Chondrocyte (in vitro differentiated cells): ENCODE data around the gene RANBP10. TPM values are rescaled to one million over a fixed set of nuclear protein-coding genes. Genes with fewer than 3 reads are reported as not detected.

Source experiments
- DNase-seq: peaks from one replicate; pipeline ENCODE4 v3.0.0; 2021; ENCODE audit warnings: mixed read lengths, low spot score
- H3K27ac Mint-ChIP-seq: one replicate; pipeline ENCODE4 v1.8.0; 2021; ENCODE audit warnings: mild to moderate bottlenecking, moderate library complexity, mixed read lengths; ENCODE audit not compliant: unreplicated experiment
- H3K27me3 Mint-ChIP-seq: 2 replicates; pipeline ENCODE4 v1.8.0; 2021; ENCODE audit warnings: low read depth, mixed read lengths
- H3K36me3 Mint-ChIP-seq: 2 replicates; pipeline ENCODE4 v1.8.0; 2021; ENCODE audit warnings: low read depth, mixed read lengths
- H3K4me1 Mint-ChIP-seq: 2 replicates; pipeline ENCODE4 v1.8.0; 2021; ENCODE audit warnings: low read depth, mild to moderate bottlenecking, mixed read lengths
- H3K4me3 Mint-ChIP-seq: one replicate; pipeline ENCODE4 v1.8.0; 2021; ENCODE audit warnings: mild to moderate bottlenecking, moderate library complexity, mixed read lengths; ENCODE audit not compliant: unreplicated experiment
- H3K9me3 Mint-ChIP-seq: 2 replicates; pipeline ENCODE4 v1.8.0; 2021; ENCODE audit warnings: low read depth, mixed read lengths
- CTCF ChIP-seq: fragments of 200-600 bp; sonication (generic); IDR thresholded peaks from 2 replicates; pipeline ENCODE4 v1.5.0; 2021; ENCODE audit warnings: antibody characterized with exemption, mild to moderate bottlenecking, moderate library complexity
- long read RNA-seq: library from polyadenylated mRNA; stranded (forward); transcript quantifications from one replicate; pipeline ENCODE4 v2.0.0, GENCODE V29; 2021
- total RNA-seq: library from RNA; stranded (reverse); gene quantifications from 3 replicates; pipeline ENCODE4 v1.2.1, GENCODE V29; 2021

Gene RANBP10
- total RNA-seq: 13.4 to 16.8 TPM (median 14.4 TPM) in 3 replicates
- long read RNA-seq, full-length matches to known transcripts: 5 of 9 reads
- long read RNA-seq, partial matches to known transcripts: 2 of 9 reads
- long read RNA-seq, other reads (novel, unspliced or antisense): 2 of 9 reads

GRCh38 chr16:67806428-67807147 is at the start of gene RANBP10, which contains the start of gene TSNAXIP1:
Gene RANBP10, minus strand, starts transcription at chr16:67806560. Its CDS starts 24 bp downstream, at chr16:67806536.
Gene TSNAXIP1, plus strand, starts transcription at chr16:67806889. Its CDS starts 261 bp downstream, at chr16:67807150.
- H3K9me3 Mint-ChIP-seq: no peaks in the 10 kb centered on the region
- H3K4me1 Mint-ChIP-seq: peaks cover 21% of the 10 kb centered on the region
- H3K27ac Mint-ChIP-seq: peak within 1 kb of the TSS; percentile 90
- peak within 1 kb of the TSS; percentile 95 for H3K4me3 Mint-ChIP-seq
- no peaks in the 10 kb centered on the region for H3K27me3 Mint-ChIP-seq
- no peak for TF ChIP-seq CTCF
- H3K36me3 Mint-ChIP-seq: peaks cover 5% of the 10 kb centered on the region
- peak; percentile 98 for DNase-seq

- no peak for DNase-seq
- Mint-ChIP-seq H3K36me3 (no peaks in the 10 kb centered on the region), H3K9me3 (no peaks in the 10 kb centered on the region), H3K27ac (no peak overlapping the region), H3K4me1 (peaks cover 44% of the 10 kb centered on the region), H3K4me3 (no peak overlapping the region), H3K27me3 (no peaks in the 10 kb centered on the region)
- no peak for TF ChIP-seq CTCF
Observed at GRCh38 chr16:67855789-67856188, 49.4 kb upstream of the RANBP10 start.

GRCh38 chr16:67853670-67854069 is 47.3 kb upstream of the RANBP10 start:
- H3K36me3 Mint-ChIP-seq: no peaks in the 10 kb centered on the region
- H3K27ac Mint-ChIP-seq: no peak overlapping the region
- no peak for TF ChIP-seq CTCF
- H3K27me3 Mint-ChIP-seq: no peaks in the 10 kb centered on the region
- no peak overlapping the region for H3K4me3 Mint-ChIP-seq
- no peak for DNase-seq
- H3K9me3 Mint-ChIP-seq: no peaks in the 10 kb centered on the region
- peaks cover 48% of the 10 kb centered on the region for H3K4me1 Mint-ChIP-seq

GRCh38 chr16:67848118-67848517 is 41.8 kb upstream of the RANBP10 start:
- Mint-ChIP-seq H3K4me1 (peaks cover 52% of the 10 kb centered on the region), H3K9me3 (no peaks in the 10 kb centered on the region), H3K27ac (peak overlapping the region; percentile 93), H3K27me3 (no peaks in the 10 kb centered on the region), H3K4me3 (peak overlapping the region; percentile 88), H3K36me3 (no peaks in the 10 kb centered on the region)
- DNase-seq: no peak
- TF ChIP-seq CTCF: no peak

- no peaks in the 10 kb centered on the region for H3K36me3 Mint-ChIP-seq
- peaks cover 55% of the 10 kb centered on the region for H3K4me1 Mint-ChIP-seq
- DNase-seq: no peak
- peak; percentile 11 for TF ChIP-seq CTCF
- no peaks in the 10 kb centered on the region for H3K27me3 Mint-ChIP-seq
- no peaks in the 10 kb centered on the region for H3K9me3 Mint-ChIP-seq
- peak within 1 kb of the TSS; percentile 88 for H3K4me3 Mint-ChIP-seq
- H3K27ac Mint-ChIP-seq: peak within 1 kb of the TSS; percentile 93
Observed at GRCh38 chr16:67847064-67847861, 40.9 kb upstream of the RANBP10 start, which contains the start of gene CENPT. Gene CENPT, minus strand, starts transcription at chr16:67847693. Its CDS starts 13,834 bp downstream, at chr16:67833859.
